Ishikawa (cell line): ENCODE measurements around the gene PRPH2.

ENCODE experiments used
- CEBPB ChIP-seq: IDR thresholded peaks from 2 replicates; pipeline ENCODE4 v1.6.1; 2012
- CREB1 ChIP-seq: IDR thresholded peaks from 2 replicates; pipeline ENCODE4 v1.6.1; 2012; ENCODE audit warnings: low read depth
- EGR1 ChIP-seq: IDR thresholded peaks from 2 replicates; pipeline ENCODE4 v1.6.1; 2012
- EP300 ChIP-seq: IDR thresholded peaks from 2 replicates; pipeline ENCODE4 v1.6.1; 2012; ENCODE audit warnings: borderline replicate concordance
- FOXM1 ChIP-seq: IDR thresholded peaks from 2 replicates; pipeline ENCODE4 v1.6.1; 2012; ENCODE audit warnings: low read depth, borderline replicate concordance
- NFIC ChIP-seq: IDR thresholded peaks from 2 replicates; pipeline ENCODE4 v1.6.1; 2012
- RAD21 ChIP-seq: IDR thresholded peaks from 2 replicates; pipeline ENCODE4 v1.6.1; 2012; ENCODE audit warnings: low read depth
- REST ChIP-seq: IDR thresholded peaks from 2 replicates; pipeline ENCODE4 v1.6.1; 2012; ENCODE audit warnings: low read depth, mild to moderate bottlenecking
- TAF1 ChIP-seq: IDR thresholded peaks from 2 replicates; pipeline ENCODE4 v1.6.1; 2012; ENCODE audit warnings: low read depth, mild to moderate bottlenecking
- TCF12 ChIP-seq: IDR thresholded peaks from 2 replicates; pipeline ENCODE4 v1.6.1; 2012; ENCODE audit warnings: low read depth
- TEAD4 ChIP-seq: IDR thresholded peaks from 2 replicates; pipeline ENCODE4 v1.6.1; 2012
- USF1 ChIP-seq: IDR thresholded peaks from 2 replicates; pipeline ENCODE4 v1.6.1; 2012
- YY1 ChIP-seq: IDR thresholded peaks from 2 replicates; pipeline ENCODE4 v1.6.1; 2012; ENCODE audit warnings: low read depth
- ZBTB7A ChIP-seq: IDR thresholded peaks from 2 replicates; pipeline ENCODE4 v1.6.1; 2012; ENCODE audit warnings: low read depth
- TF ChIP-seq, protein P1 (sequence below): IDR thresholded peaks from 2 replicates; pipeline ENCODE4 v1.6.1; 2012

Gene PRPH2

GRCh38 chr6:42694586-42694985, 27.8 kb downstream of the PRPH2 start:
- TF ChIP-seq ZBTB7A: no peak
- TF ChIP-seq TEAD4: no peak
- TF ChIP-seq YY1: no peak
- no peak for TF ChIP-seq REST
- no peak for TF ChIP-seq CREB1
- TF ChIP-seq FOXM1: no peak
- no peak for TF ChIP-seq CEBPB
- no peak for TF ChIP-seq USF1
- no peak for TF ChIP-seq EP300
- TF ChIP-seq RAD21: no peak
- TF ChIP-seq NFIC: no peak
- TF ChIP-seq, protein P1, sequence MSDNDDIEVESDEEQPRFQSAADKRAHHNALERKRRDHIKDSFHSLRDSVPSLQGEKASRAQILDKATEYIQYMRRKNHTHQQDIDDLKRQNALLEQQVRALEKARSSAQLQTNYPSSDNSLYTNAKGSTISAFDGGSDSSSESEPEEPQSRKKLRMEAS: no peak
- TF ChIP-seq TAF1: no peak
- no peak for TF ChIP-seq EGR1
- no peak for TF ChIP-seq TCF12

GRCh38 chr6:42693725-42694323, 28.6 kb downstream of the PRPH2 start:
- no peak for TF ChIP-seq TCF12
- TF ChIP-seq, protein P1: no peak
- no peak for TF ChIP-seq USF1
- no peak for TF ChIP-seq FOXM1
- TF ChIP-seq EGR1: no peak
- TF ChIP-seq TAF1: no peak
- TF ChIP-seq REST: no peak
- TF ChIP-seq CEBPB: no peak
- no peak for TF ChIP-seq YY1
- TF ChIP-seq TEAD4: no peak
- TF ChIP-seq EP300: no peak
- no peak for TF ChIP-seq RAD21
- no peak for TF ChIP-seq NFIC
- TF ChIP-seq ZBTB7A: no peak
- no peak for TF ChIP-seq CREB1

GRCh38 chr6:42692137-42692911, 30.1 kb downstream of the PRPH2 start:
- TF ChIP-seq TCF12 (peak; percentile 51), ZBTB7A (no peak), FOXM1 (0 out of 2 replicates have a peak, but pooled peaks have one; percentile 46), RAD21 (no peak), TEAD4 (peak; percentile 85), EGR1 (no peak), CREB1 (peak; percentile 5; the same call in 1 of the 2 replicates), NFIC (peak; percentile 82), TAF1 (no peak), REST (no peak), USF1 (no peak), CEBPB (no peak), YY1 (peak; percentile 64), EP300 (0 out of 2 replicates have a peak, but pooled peaks have one; percentile 19)
- TF ChIP-seq, protein P1: no peak; the same call in 1 of the 2 replicates
